Natural killer cell treated with Interleukin-12 subunit alpha and Interleukin-12 subunit beta and Interleukin-15 and Interleukin-18, amount 100 ng/mL, for 72 hours (primary cell): ENCODE data around the gene TMEM19. TPM values are rescaled to one million over a fixed set of nuclear protein-coding genes. Genes with fewer than 3 reads are reported as not detected.

Experiments used
- ATAC-seq, 2 donors: fragments of 150-1000 bp; cut with Tn5 transposase in 1 of 2; sonication (Bioruptor Pico), chemical (Tn5 transposase) in 1 of 2; 2 replicates each; pipeline ENCODE4 v1.10.0; 2021
- DNase-seq: peaks from one replicate; pipeline ENCODE4 v3.0.0; 2022; ENCODE audit warnings: low spot score
- H3K27ac Mint-ChIP-seq, 2 donors: 1 replicate in 1 of 2; 2 replicates in 1 of 2; pipeline ENCODE4 v1.8.0; 2022; ENCODE audit warnings: mixed read lengths in 2 of 2, mild to moderate bottlenecking in 1 of 2, moderate library complexity in 1 of 2
- H3K27me3 Mint-ChIP-seq, 2 donors: 1 replicate in 1 of 2; 2 replicates in 1 of 2; pipeline ENCODE4 v1.8.0; 2022; ENCODE audit warnings: mixed read lengths in 2 of 2
- H3K36me3 Mint-ChIP-seq: one replicate; pipeline ENCODE4 v1.8.0; 2022; ENCODE audit warnings: mixed read lengths
- H3K4me1 Mint-ChIP-seq, 2 donors: 1 replicate in 1 of 2; 2 replicates in 1 of 2; pipeline ENCODE4 v1.8.0; 2022; ENCODE audit warnings: low read depth in 2 of 2, mixed read lengths in 2 of 2, mild to moderate bottlenecking in 1 of 2
- H3K4me3 Mint-ChIP-seq: one replicate; pipeline ENCODE4 v1.8.0; 2022; ENCODE audit warnings: mixed read lengths
- H3K9me3 Mint-ChIP-seq: 2 replicates; pipeline ENCODE4 v1.8.0; 2022; ENCODE audit warnings: mixed read lengths
- total RNA-seq, 2 donors: library from RNA; stranded (reverse); gene quantifications; one replicate each; pipeline ENCODE4 v1.2.3, GENCODE V29; 2022

TMEM19 gene
- total RNA-seq, 2 donors from 2014 or later, result 13.4 to 24.8 TPM

DNA sequence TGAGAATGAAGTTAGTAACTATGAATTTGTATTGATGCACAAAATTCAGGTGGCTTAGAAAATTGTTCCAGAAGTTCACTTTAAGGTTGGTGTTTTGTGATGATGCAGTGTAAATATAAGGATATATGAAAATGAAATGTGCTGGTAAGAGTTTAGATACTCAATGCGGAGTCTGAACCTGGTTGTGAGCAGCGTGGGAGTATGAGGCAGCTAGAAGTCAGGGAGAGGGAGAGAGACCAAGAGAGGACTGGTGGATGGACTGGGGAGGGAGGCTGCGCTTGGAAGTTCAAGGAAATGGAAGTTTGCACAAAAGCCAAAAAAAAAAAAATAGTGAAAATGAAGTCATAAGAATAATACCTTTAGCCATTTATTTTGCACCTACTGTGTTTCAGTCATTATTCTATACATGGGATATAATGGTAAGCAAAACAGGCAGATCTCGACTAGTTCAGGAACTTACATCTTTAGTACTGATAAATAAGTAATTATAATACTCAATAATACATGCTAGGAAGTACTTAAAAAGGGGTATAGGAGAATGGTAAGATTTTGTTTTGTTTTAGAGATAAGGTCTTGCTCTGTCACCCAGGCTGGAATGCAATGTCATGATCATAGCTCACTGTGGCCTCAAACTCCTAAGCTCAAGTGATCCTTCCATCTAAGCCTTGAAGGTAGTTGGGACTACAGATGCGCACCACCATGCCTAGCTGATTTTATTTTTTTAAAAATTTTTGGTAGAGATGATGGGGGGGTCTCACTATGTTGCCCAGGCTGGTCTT lies 58.8 kb downstream of the TMEM19 start:
- Mint-ChIP-seq H3K27me3 (peaks cover 5 to 16% of the 10 kb centered on the region in 2 donors), H3K36me3 (no peaks in the 10 kb centered on the region), H3K9me3 (no peaks in the 10 kb centered on the region), H3K4me1 (no peaks in the 10 kb centered on the region), H3K4me3 (no peak overlapping the region), H3K27ac (no peak overlapping the region)
- ATAC-seq (no peak), DNase-seq (no peak)

DNA sequence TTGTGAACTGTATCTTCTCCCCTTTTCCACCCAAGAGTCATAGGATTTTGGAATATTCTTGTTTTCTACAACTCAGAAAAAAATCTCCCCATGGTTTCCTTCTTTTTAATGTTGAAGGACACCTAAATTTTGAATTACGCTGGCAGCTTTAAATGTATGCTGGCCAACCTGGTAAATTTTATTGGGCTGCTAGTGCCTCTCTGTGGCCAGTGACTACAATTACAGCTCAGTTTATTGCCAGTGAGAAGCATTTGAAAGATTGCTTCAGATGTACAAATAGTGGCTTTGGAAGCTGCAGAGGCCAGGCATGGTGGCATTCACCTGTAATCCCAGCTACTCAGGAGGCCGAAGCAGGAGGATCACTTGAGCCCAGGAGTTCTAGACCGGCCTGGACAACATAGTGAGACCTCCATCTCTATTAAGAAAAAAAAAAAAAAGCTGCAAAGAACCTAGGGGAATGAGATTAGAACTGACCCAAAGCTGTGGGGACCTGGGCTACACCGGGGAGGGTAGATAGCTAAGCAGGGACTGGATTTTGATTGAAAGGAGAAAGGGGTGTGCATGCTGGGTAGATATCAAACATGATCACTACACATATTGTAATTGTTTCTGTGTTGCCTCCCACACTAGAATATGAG lies 61.2 kb downstream of the TMEM19 start:
- Mint-ChIP-seq H3K9me3 (no peaks in the 10 kb centered on the region), H3K27me3 (peaks cover 14 to 28% of the 10 kb centered on the region in 2 donors), H3K4me3 (no peak overlapping the region), H3K27ac (no peak overlapping the region), H3K36me3 (no peaks in the 10 kb centered on the region), H3K4me1 (no peaks in the 10 kb centered on the region)
- ATAC-seq, result peak; percentile 78 to 84
- DNase-seq, result no peak

DNA sequence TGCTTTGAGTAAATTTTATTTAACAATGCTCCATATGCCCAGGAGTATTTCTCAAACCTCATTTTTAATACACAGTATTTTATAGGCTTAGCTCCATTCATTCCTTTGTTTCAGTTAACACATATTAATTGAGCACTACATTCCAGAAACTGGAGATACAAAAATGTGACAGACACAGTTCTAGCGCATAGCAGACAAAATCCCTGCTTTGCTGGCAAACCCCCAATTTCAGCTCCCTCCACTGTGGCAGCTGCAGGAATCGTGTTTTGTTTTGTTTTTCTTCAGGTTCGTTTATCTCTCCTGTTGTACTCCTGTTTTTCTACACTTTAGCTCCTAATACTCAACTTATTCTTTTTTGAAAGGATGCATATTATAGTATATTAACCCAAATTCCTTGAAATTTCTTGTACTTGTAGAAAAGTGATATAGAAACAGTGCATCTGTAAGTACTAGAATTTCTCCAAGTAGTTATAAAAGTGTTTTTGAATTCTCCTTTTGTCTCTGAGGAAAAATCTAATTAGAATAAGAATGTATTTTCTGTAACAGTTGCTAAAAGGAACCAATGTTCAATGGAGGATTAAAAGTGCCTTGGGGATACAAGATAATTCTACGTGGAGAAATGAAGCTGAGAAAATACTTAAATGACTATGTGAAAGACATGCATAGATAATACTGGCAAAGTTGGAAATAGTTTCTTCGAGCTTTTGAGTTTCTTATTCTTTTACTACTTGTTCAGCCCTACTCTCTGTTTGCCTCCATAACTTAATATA lies 62.4 kb downstream of the TMEM19 start:
- Mint-ChIP-seq H3K27ac (no peak overlapping the region), H3K4me1 (no peaks in the 10 kb centered on the region), H3K4me3 (no peak overlapping the region), H3K36me3 (no peaks in the 10 kb centered on the region), H3K27me3 (peaks cover 14 to 28% of the 10 kb centered on the region in 2 donors), H3K9me3 (no peaks in the 10 kb centered on the region)
- DNase-seq (no peak), ATAC-seq (no peak)

DNA sequence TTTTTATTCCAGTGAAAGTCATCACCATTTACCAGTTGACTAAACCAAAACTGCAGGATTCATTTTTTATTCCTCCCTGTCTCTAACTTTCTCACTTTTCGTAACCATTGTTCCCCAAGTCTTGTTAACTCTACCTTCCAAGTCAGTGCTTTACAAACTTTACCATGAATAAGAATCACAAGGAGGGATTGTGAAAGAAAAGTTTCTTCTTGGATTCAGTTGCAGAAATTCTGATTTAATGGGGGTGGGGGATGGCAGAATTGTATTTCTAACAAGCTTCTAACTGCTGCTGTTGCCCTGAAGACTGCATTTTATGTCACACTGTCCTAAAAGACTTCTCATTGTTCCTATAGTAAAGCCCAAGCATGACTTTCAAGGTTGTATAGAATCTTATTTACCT lies 63.8 kb downstream of the TMEM19 start:
- Mint-ChIP-seq H3K27ac (no peak overlapping the region), H3K27me3 (peaks cover 14 to 28% of the 10 kb centered on the region in 2 donors), H3K36me3 (no peaks in the 10 kb centered on the region)

DNA sequence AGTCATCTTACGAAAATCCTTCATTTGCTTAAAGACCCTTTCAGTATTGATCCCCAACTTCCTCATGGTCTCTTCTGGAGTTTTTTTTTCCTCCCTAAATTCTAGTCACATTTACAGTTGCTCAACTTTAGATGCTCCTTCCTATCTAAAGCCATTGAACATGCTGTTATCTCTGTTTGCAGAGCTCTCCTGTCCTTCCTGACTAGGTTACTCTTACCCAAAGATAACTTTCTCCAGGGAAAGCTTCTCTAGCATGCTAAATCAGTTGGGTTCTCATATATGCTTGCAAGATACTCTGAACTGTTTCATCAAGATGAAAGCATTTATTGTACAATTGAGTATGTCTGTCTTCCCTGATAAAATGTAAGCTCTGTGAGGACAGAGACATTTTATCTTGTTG lies 67.0 kb downstream of the TMEM19 start:
- Mint-ChIP-seq H3K36me3 (peaks cover 9% of the 10 kb centered on the region), H3K4me1 (peaks cover 23% of the 10 kb centered on the region in 2 donors), H3K9me3 (no peaks in the 10 kb centered on the region), H3K27me3 (peaks cover 14 to 28% of the 10 kb centered on the region in 2 donors), H3K27ac (no peak overlapping the region), H3K4me3 (no peak overlapping the region)
- no peak for ATAC-seq
- no peak for DNase-seq

More for the DNA sequence above, 63.8 kb downstream of the TMEM19 start:
- H3K4me3 Mint-ChIP-seq, result no peak overlapping the region
- no peak for ATAC-seq
- no peaks in the 10 kb centered on the region for H3K9me3 Mint-ChIP-seq
- H3K4me1 Mint-ChIP-seq, result peaks cover 9% of the 10 kb centered on the region in 2 donors
- no peak for DNase-seq

Other genes starting within 250 kb of the TMEM19 start
- not detected for gene LGR5, start 246.3 kb upstream of the TMEM19 start, total RNA-seq
- gene ZFC3H1, start 22.2 kb upstream of the TMEM19 start, total RNA-seq, result 100 to 1,000 TPM in 1 of 2 donors, 10 to 100 TPM in 1; 71.1 to 104 TPM
- gene THAP2, start 21.8 kb upstream of the TMEM19 start, total RNA-seq, result 1 to 10 TPM; 5.2 to 9.2 TPM
- gene RAB21, start 68.8 kb downstream of the TMEM19 start, total RNA-seq, result 100 to 1,000 TPM in 1 of 2 donors, 10 to 100 TPM in 1; 50.0 to 126 TPM
- 10 to 100 TPM; 29.9 to 31.2 TPM for gene TBC1D15, start 153.7 kb downstream of the TMEM19 start, total RNA-seq